HEK293T (cell line): Measurements from ENCODE around the gene ALG6.

Experiments
- CTCF ChIA-PET: fragments of 350-600 bp; formaldehyde crosslinking; extraction: SDS; loops from one replicate; lab custom pipeline; 2021; ENCODE audit warnings: antibody characterized with exemption, inconsistent platforms; lab: Yijun Ruan, JAX
- POLR2A ChIA-PET: fragments of 350-600 bp; formaldehyde crosslinking; extraction: SDS; loops from one replicate; lab custom pipeline; 2020; ENCODE audit warnings: antibody characterized with exemption, inconsistent platforms; lab: Yijun Ruan, JAX
- DNase-seq: peaks from one replicate; pipeline ENCODE4 v3.0.0; 2012; ENCODE audit warnings: mixed read lengths; ENCODE audit errors: extremely low spot score
- ARNT ChIP-seq: fragments of 450-650 bp; IDR thresholded peaks from 2 replicates; pipeline ENCODE4 v1.6.1; 2017; ENCODE audit warnings: mild to moderate bottlenecking
- BHLHE40 ChIP-seq: fragments of 450-650 bp; IDR thresholded peaks from 2 replicates; pipeline ENCODE4 v1.6.1; 2016; ENCODE audit warnings: mild to moderate bottlenecking, moderate library complexity, borderline replicate concordance
- CTBP1 ChIP-seq: fragments of 450-650 bp; IDR thresholded peaks from 2 replicates; pipeline ENCODE4 v1.6.1; 2016; ENCODE audit warnings: borderline replicate concordance
- ELF4 ChIP-seq: fragments of 450-650 bp; IDR thresholded peaks from 2 replicates; pipeline ENCODE4 v1.6.1; 2017; ENCODE audit warnings: antibody characterized with exemption
- FOXA1 ChIP-seq: fragments of 450-650 bp; IDR thresholded peaks from 2 replicates; pipeline ENCODE4 v1.6.1; 2016; ENCODE audit warnings: mild to moderate bottlenecking
- FOXK2 ChIP-seq: fragments of 450-650 bp; IDR thresholded peaks from 2 replicates; pipeline ENCODE4 v1.6.1; 2016; ENCODE audit warnings: mild to moderate bottlenecking
- FOXM1 ChIP-seq: fragments of 450-650 bp; IDR thresholded peaks from 2 replicates; pipeline ENCODE4 v1.6.1; 2017; ENCODE audit warnings: mild to moderate bottlenecking, borderline replicate concordance
- HDGF ChIP-seq: fragments of 450-650 bp; IDR thresholded peaks from 2 replicates; pipeline ENCODE4 v1.6.1; 2017; ENCODE audit warnings: antibody characterized with exemption, borderline replicate concordance
- L3MBTL2 ChIP-seq: fragments of 450-650 bp; conservative IDR thresholded peaks from 2 replicates; pipeline ENCODE4 v1.6.1; 2016; ENCODE audit warnings: mild to moderate bottlenecking
- LEF1 ChIP-seq: fragments of 450-650 bp; IDR thresholded peaks from 2 replicates; pipeline ENCODE4 v1.6.1; 2017; ENCODE audit warnings: mild to moderate bottlenecking, borderline replicate concordance
- NFRKB ChIP-seq: fragments of 450-650 bp; IDR thresholded peaks from 2 replicates; pipeline ENCODE4 v1.6.1; 2016; ENCODE audit warnings: mild to moderate bottlenecking, moderate library complexity
- PKNOX1 ChIP-seq: fragments of 450-650 bp; IDR thresholded peaks from 2 replicates; pipeline ENCODE4 v1.6.1; 2016
- SP1 ChIP-seq: fragments of 450-650 bp; IDR thresholded peaks from 2 replicates; pipeline ENCODE4 v1.6.1; 2017
- SUZ12 ChIP-seq: fragments of 450-650 bp; IDR thresholded peaks from 2 replicates; pipeline ENCODE4 v1.6.1; 2016; ENCODE audit warnings: mild to moderate bottlenecking
- TARDBP ChIP-seq: fragments of 450-650 bp; IDR thresholded peaks from 2 replicates; pipeline ENCODE4 v1.6.1; 2016
- ZNF384 ChIP-seq: fragments of 450-650 bp; IDR thresholded peaks from 2 replicates; pipeline ENCODE4 v1.6.1; 2016

Gene ALG6

DNA sequence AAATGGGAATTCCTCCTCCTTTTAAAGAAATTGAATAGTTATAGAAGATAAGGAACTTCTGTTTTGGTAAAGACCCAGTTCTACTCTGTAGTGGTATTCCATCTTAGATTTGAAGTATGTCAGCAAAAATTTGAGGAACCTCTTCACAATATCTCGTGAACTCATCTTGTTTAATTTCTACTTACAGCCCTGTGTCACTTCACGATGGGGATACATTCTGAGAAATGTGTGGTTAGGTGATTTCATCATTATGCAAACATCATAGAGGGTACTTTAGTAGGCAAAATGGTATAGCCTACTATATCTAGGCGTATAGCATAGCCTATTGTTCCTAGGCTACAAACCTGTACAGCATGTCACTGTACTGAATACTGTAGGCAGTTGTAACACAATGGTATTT lies 36.0 kb downstream of the ALG6 start:
- CTCF ChIA-PET: no interaction called here
- TF ChIP-seq NFRKB (no peak), TARDBP (no peak)
- no peak for DNase-seq
- POLR2A ChIA-PET: no interaction called here

GRCh38 chr1:63405021-63405420 lies 37.6 kb downstream of the ALG6 start:
- DNase-seq: no peak
- CTCF ChIA-PET: interaction anchor here (0.9 kb wide), 1 partner anchor 13 kb away, joined by 4 read pairs; no protein-coding TSS in a partner anchor
- POLR2A ChIA-PET: no interaction called here
- TF ChIP-seq BHLHE40: no peak
- TF ChIP-seq FOXA1: no peak
- TF ChIP-seq L3MBTL2: no peak
- TF ChIP-seq LEF1: no peak
- TF ChIP-seq FOXK2: no peak
- no peak for TF ChIP-seq SUZ12
- no peak for TF ChIP-seq SP1
- TF ChIP-seq HDGF: no peak
- TF ChIP-seq PKNOX1: no peak
- TF ChIP-seq ELF4: no peak
- no peak for TF ChIP-seq ARNT
- no peak for TF ChIP-seq ZNF384
- TF ChIP-seq NFRKB: no peak
- no peak for TF ChIP-seq TARDBP
- no peak for TF ChIP-seq FOXM1
- no peak for TF ChIP-seq CTBP1

- DNase-seq: no peak
- TF ChIP-seq ARNT (no peak), NFRKB (no peak), FOXM1 (no peak), SUZ12 (no peak), BHLHE40 (no peak), CTBP1 (no peak), PKNOX1 (no peak), ZNF384 (no peak), HDGF (no peak)
- ChIA-PET POLR2A (no interaction called here), CTCF (no interaction called here)
Observed at GRCh38 chr1:63405987-63406386, 38.6 kb downstream of the ALG6 start.

GRCh38 chr1:63407002-63407401 lies 39.6 kb downstream of the ALG6 start:
- CTCF ChIA-PET: no interaction called here
- TF ChIP-seq CTBP1 (no peak), ARNT (no peak), ELF4 (no peak), FOXA1 (no peak), PKNOX1 (no peak), BHLHE40 (no peak), FOXK2 (no peak), L3MBTL2 (no peak), SUZ12 (no peak), HDGF (no peak)
- no peak for DNase-seq
- POLR2A ChIA-PET: no interaction called here

DNA sequence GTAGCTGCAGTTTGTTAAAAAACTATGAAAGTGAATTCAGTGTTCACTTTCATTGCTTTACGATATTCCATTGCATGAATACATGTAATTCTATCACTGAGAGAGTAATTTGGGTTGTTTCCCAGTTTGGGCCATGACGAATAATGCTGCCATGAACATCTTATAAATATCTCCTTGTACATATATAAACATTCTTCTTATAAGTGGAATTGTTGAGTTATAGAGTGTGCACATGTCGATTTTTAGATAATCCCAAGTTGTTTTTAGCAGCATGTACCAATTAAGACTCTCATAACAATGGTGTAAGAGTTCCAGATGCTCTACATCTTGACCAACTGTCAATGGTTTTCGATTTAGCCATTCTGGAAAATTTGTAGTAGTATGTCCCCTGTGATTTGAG lies 40.9 kb downstream of the ALG6 start:
- POLR2A ChIA-PET: no interaction called here

GRCh38 chr1:63411066-63411465 lies 43.6 kb downstream of the ALG6 start:
- TF ChIP-seq SP1 (no peak), PKNOX1 (no peak), L3MBTL2 (no peak), NFRKB (no peak), CTBP1 (no peak), FOXA1 (no peak), ELF4 (no peak), ARNT (no peak), FOXM1 (no peak), FOXK2 (no peak), TARDBP (no peak), BHLHE40 (no peak), HDGF (no peak), SUZ12 (no peak), LEF1 (no peak), ZNF384 (no peak)
- DNase-seq: no peak
- ChIA-PET POLR2A (interaction anchor here (1.3 kb wide), 1 partner anchor 43 kb away, joined by 4 read pairs; the partner anchor contains the start of gene ALG6), CTCF (no interaction called here)

More for the DNA sequence above, 40.9 kb downstream of the ALG6 start:
- DNase-seq: no peak
- TF ChIP-seq TARDBP: no peak
- TF ChIP-seq SUZ12: no peak
- no peak for TF ChIP-seq NFRKB
- TF ChIP-seq ARNT: no peak
- no peak for TF ChIP-seq HDGF
- CTCF ChIA-PET: no interaction called here
